Loucy (cell line): ENCODE measurements around the gene SULT1B1.

Experiments
- EZH2phosphoT487 ChIP-seq: fragments of 200-600 bp; IDR thresholded peaks from 2 replicates; pipeline ENCODE4 v1.6.1; 2018; ENCODE audit warnings: antibody characterized with exemption, mild to moderate bottlenecking, moderate library complexity, borderline replicate concordance
- TF ChIP-seq, protein P1 (sequence below): fragments of 200-600 bp; sonication (generic); conservative IDR thresholded peaks from 2 replicates; pipeline ENCODE4 v1.5.1; 2014; ENCODE audit warnings: mild to moderate bottlenecking, antibody characterized with exemption, low read length

DNA sequence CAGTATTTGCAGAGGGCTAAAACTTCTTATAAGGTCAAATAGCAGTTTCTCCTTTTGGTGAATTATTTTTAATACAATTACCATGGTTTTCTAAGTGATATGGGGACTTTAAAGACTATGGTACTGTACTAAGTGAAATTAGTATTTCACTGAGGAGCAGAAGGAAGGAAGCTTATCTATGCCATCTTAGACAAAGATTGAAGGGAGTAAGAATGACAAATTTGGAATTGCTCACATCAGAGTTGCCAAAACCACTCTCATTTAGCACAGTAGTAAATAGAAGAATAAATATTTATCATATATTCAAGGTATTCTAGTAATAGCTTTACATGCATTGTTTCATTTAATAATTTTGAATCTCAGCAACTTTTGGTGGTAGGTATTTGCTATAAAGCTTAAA, 30.4 kb downstream of the SULT1B1 start:
- TF ChIP-seq, protein P1, sequence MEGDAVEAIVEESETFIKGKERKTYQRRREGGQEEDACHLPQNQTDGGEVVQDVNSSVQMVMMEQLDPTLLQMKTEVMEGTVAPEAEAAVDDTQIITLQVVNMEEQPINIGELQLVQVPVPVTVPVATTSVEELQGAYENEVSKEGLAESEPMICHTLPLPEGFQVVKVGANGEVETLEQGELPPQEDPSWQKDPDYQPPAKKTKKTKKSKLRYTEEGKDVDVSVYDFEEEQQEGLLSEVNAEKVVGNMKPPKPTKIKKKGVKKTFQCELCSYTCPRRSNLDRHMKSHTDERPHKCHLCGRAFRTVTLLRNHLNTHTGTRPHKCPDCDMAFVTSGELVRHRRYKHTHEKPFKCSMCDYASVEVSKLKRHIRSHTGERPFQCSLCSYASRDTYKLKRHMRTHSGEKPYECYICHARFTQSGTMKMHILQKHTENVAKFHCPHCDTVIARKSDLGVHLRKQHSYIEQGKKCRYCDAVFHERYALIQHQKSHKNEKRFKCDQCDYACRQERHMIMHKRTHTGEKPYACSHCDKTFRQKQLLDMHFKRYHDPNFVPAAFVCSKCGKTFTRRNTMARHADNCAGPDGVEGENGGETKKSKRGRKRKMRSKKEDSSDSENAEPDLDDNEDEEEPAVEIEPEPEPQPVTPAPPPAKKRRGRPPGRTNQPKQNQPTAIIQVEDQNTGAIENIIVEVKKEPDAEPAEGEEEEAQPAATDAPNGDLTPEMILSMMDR: no peak
- TF ChIP-seq EZH2phosphoT487: no peak
